Liver (tissue), 9 donors: Measurements from ENCODE around the gene CELSR1. TPM values are rescaled to one million over a fixed set of nuclear protein-coding genes. Genes with fewer than 3 reads are reported as not detected.

Experiments used
- DNase-seq: peaks from one replicate; pipeline ENCODE4 v3.0.0-alpha.2; 2017; ENCODE audit warnings: low spot score
- H3K27ac ChIP-seq, 2 donors: one replicate each; pipeline ENCODE4 v1.7.0; 2013; ENCODE audit warnings: inconsistent platforms in 2 of 2, low read length in 2 of 2, control low read depth in 1 of 2, low read depth in 1 of 2, mild to moderate bottlenecking in 1 of 2
- H3K27me3 ChIP-seq, 4 donors: one replicate each; pipeline versions ENCODE4 v1.6.1 to v1.7.0; 2013; ENCODE audit warnings: low read length in 3 of 4, inconsistent platforms in 1 of 4, mild to moderate bottlenecking in 1 of 4, moderate library complexity in 1 of 4; ENCODE audit not compliant: control insufficient read depth in 4 of 4, insufficient read depth in 4 of 4
- H3K36me3 ChIP-seq, 4 donors: one replicate each; pipeline versions ENCODE4 v1.6.1 to v1.7.0; 2013; ENCODE audit warnings: low read length in 3 of 4, mild to moderate bottlenecking in 3 of 4, low read depth in 1 of 4, moderate library complexity in 1 of 4; ENCODE audit not compliant: control insufficient read depth in 4 of 4, insufficient read depth in 3 of 4
- H3K4me1 ChIP-seq, 4 donors: one replicate each; pipeline versions ENCODE4 v1.6.1 to v1.7.0; 2013; ENCODE audit warnings: low read length in 3 of 4, mild to moderate bottlenecking in 3 of 4, moderate library complexity in 1 of 4; ENCODE audit not compliant: control insufficient read depth in 4 of 4, insufficient read depth in 4 of 4
- H3K4me3 ChIP-seq, 3 donors: one replicate each; pipeline versions ENCODE4 v1.6.1 to v1.7.0; 2013; ENCODE audit warnings: low read length in 3 of 3, control low read depth in 1 of 3, low read depth in 1 of 3, mild to moderate bottlenecking in 1 of 3
- H3K9ac ChIP-seq, 2 donors: one replicate each; pipeline ENCODE4 v1.7.0; 2013; ENCODE audit warnings: low read length in 2 of 2, mild to moderate bottlenecking in 2 of 2, moderate library complexity in 2 of 2, control low read depth in 1 of 2, low read depth in 1 of 2
- H3K9me3 ChIP-seq, 4 donors: one replicate each; pipeline versions ENCODE4 v1.6.1 to v1.7.0; 2013; ENCODE audit warnings: low read length in 3 of 4; ENCODE audit not compliant: control insufficient read depth in 4 of 4
- ATF3 ChIP-seq: IDR thresholded peaks from 2 replicates; pipeline ENCODE4 v1.6.1; 2016; ENCODE audit warnings: antibody characterized with exemption
- EGR1 ChIP-seq, 2 donors: IDR thresholded peaks; 2 replicates each; pipeline ENCODE4 v1.6.1; 2016 to 2018; ENCODE audit warnings: antibody characterized with exemption in 2 of 2, low read depth in 2 of 2
- GABPA ChIP-seq, 2 donors: IDR thresholded peaks in 1 of 2; conservative IDR thresholded peaks in 1 of 2; 2 replicates each; pipeline ENCODE4 v1.6.1; 2016; ENCODE audit warnings: antibody characterized with exemption in 2 of 2, mild to moderate bottlenecking in 1 of 2, moderate library complexity in 1 of 2
- HNF4A ChIP-seq, 2 donors: conservative IDR thresholded peaks; 2 replicates each; pipeline ENCODE4 v1.6.1; 2016; ENCODE audit warnings: antibody characterized with exemption in 2 of 2, mild to moderate bottlenecking in 2 of 2
- HNF4G ChIP-seq: IDR thresholded peaks from 2 replicates; pipeline ENCODE4 v1.6.1; 2016; ENCODE audit warnings: antibody characterized with exemption
- JUND ChIP-seq, 2 donors: IDR thresholded peaks; 2 replicates each; pipeline ENCODE4 v1.6.1; 2016; ENCODE audit warnings: antibody characterized with exemption in 2 of 2
- MAX ChIP-seq: IDR thresholded peaks from 2 replicates; pipeline ENCODE4 v1.6.1; 2016; ENCODE audit warnings: antibody characterized with exemption
- NR2F2 ChIP-seq: IDR thresholded peaks from 2 replicates; pipeline ENCODE4 v1.6.1; 2016; ENCODE audit warnings: antibody characterized with exemption
- RAD21 ChIP-seq, 2 donors: IDR thresholded peaks; 2 replicates each; pipeline ENCODE4 v1.6.1; 2016; ENCODE audit warnings: antibody characterized with exemption in 2 of 2, mild to moderate bottlenecking in 2 of 2
- REST ChIP-seq: IDR thresholded peaks from 2 replicates; pipeline ENCODE4 v1.6.1; 2016; ENCODE audit warnings: antibody characterized with exemption, mild to moderate bottlenecking
- RXRA ChIP-seq, 2 donors: IDR thresholded peaks; 2 replicates each; pipeline ENCODE4 v1.6.1; 2017 to 2018; ENCODE audit warnings: antibody characterized with exemption in 2 of 2, mild to moderate bottlenecking in 1 of 2
- SP1 ChIP-seq: IDR thresholded peaks from 2 replicates; pipeline ENCODE4 v1.6.1; 2018; ENCODE audit warnings: antibody characterized with exemption, mild to moderate bottlenecking
- TAF1 ChIP-seq: conservative IDR thresholded peaks from 2 replicates; pipeline ENCODE4 v1.6.1; 2016; ENCODE audit warnings: antibody characterized with exemption, mild to moderate bottlenecking
- YY1 ChIP-seq: IDR thresholded peaks from 2 replicates; pipeline ENCODE4 v1.6.1; 2016; ENCODE audit warnings: antibody characterized with exemption, mild to moderate bottlenecking
- ZBTB33 ChIP-seq: IDR thresholded peaks from 2 replicates; pipeline ENCODE4 v1.6.1; 2016; ENCODE audit warnings: antibody characterized with exemption
- whole genome bisulfite sequencing: extraction: QIAGEN DNeasy Blood & Tissue Kit; methylation state at CpG from one replicate; pipeline ENCODE4 v1.1.7; 2013; 5-methylcytosine and 5-hydroxymethylcytosine counted together
- polyA plus RNA-seq, 2 donors: library from polyadenylated mRNA; stranded (reverse) in 1 of 2; unstranded in 1 of 2; fragments of 200-250 nt in 1 of 2; fragments of >200 nt in 1 of 2; fragmentation: Nextera tagmentation in 1 of 2; extraction: Ambion mirVana in 1 of 2; gene quantifications; one replicate each; pipeline versions ENCODE4 v1.2.1 to v1.2.3, GENCODE V29; 2013 to 2015
- total RNA-seq, 2 donors: library from RNA; depleted of rRNA; stranded (reverse); fragments of >200 nt; gene quantifications; one replicate each; pipeline ENCODE4 v1.2.3, GENCODE V29; 2014
- donor health status: healthy.
- donor health status: healthy.
- donor health status: healthy.
- donor health status: healthy.
- donor health status: healthy.

Gene CELSR1
- total and polyA plus RNA-seq, 4 donors = 0.37 to 1.6 (median 1.3) TPM

- peaks cover 4 to 13% (median 10%) of the 10 kb centered on the region in 4 donors for H3K4me1 ChIP-seq
- no peak for TF ChIP-seq TAF1
- no peak for TF ChIP-seq ZBTB33
- TF ChIP-seq GABPA (IDR thresholded peaks at IDR 0.05 in 1 of 2, conservative IDR thresholded peaks at IDR 0.05 in 1 of 2) = no peak
- TF ChIP-seq NR2F2 = no peak
- TF ChIP-seq MAX = no peak
- no peak for TF ChIP-seq YY1
- no peak for TF ChIP-seq REST
- no peak for TF ChIP-seq JUND (IDR thresholded peaks at IDR 0.05)
- DNase-seq = no peak
Measured at GRCh38 chr22:46538814-46539160, 1.4 kb upstream of the CELSR1 start.

GRCh38 chr22:46537946-46538813, 760 bp upstream of the CELSR1 start:
- peaks cover 0 to 10% (median 5%) of the 10 kb centered on the region in 4 donors for H3K27me3 ChIP-seq
- TF ChIP-seq GABPA (IDR thresholded peaks at IDR 0.05 in 1 of 2, conservative IDR thresholded peaks at IDR 0.05 in 1 of 2) = no peak
- no peak for TF ChIP-seq RAD21 (IDR thresholded peaks at IDR 0.05)
- no peak for TF ChIP-seq REST
- no peak for TF ChIP-seq ATF3
- TF ChIP-seq RXRA (IDR thresholded peaks at IDR 0.05) = no peak
- TF ChIP-seq HNF4A (conservative IDR thresholded peaks at IDR 0.05) = no peak
- TF ChIP-seq EGR1 (IDR thresholded peaks at IDR 0.05; ENCODE audit: low read depth in 2 of 2) = no peak
- TF ChIP-seq SP1 = no peak
- no peak for TF ChIP-seq NR2F2
- TF ChIP-seq HNF4G = no peak
- no peak for TF ChIP-seq YY1
- no peak overlapping the region for H3K27ac ChIP-seq
- no peak overlapping the region for H3K9ac ChIP-seq
- DNase-seq = no peak
- WGBS = 4% methylated on average over 70 of the region's 70 CpGs
- peak overlapping the region in 1 of 3 donors; percentile 55 for H3K4me3 ChIP-seq
- no peaks in the 10 kb centered on the region for H3K36me3 ChIP-seq
- H3K9me3 ChIP-seq = no peaks in the 10 kb centered on the region
- H3K4me1 ChIP-seq = peaks cover 4 to 13% (median 10%) of the 10 kb centered on the region in 4 donors

More at GRCh38 chr22:46538814-46539160, 1.4 kb upstream of the CELSR1 start:
- Histone ChIP-seq H3K4me3 (no peak overlapping the region), H3K9me3 (no peaks in the 10 kb centered on the region), H3K27ac (no peak overlapping the region), H3K9ac (no peak overlapping the region), H3K27me3 (peaks cover 0 to 10% (median 5%) of the 10 kb centered on the region in 4 donors), H3K36me3 (no peaks in the 10 kb centered on the region)
- 16% methylated on average over 13 of the region's 13 CpGs for WGBS
